ENCODE results near the gene CEL. TPM values are rescaled to one million over a fixed set of nuclear protein-coding genes. Genes with fewer than 3 reads are reported as not detected.

Gene CEL
- total and polyA plus RNA-seq, 11 donors: 0.61 to 4.0 (median 2.3) TPM

GRCh38 chr9:133046900-133047295 lies 14.9 kb upstream of the CEL start:
- ATAC-seq: no peak
- Histone ChIP-seq H3K27ac (no peak overlapping the region), H3K36me3 (peaks cover 2 to 100% (median 91%) of the 10 kb centered on the region in 9 donors), H3K4me3 (no peak overlapping the region), H3K4me1 (no peaks in the 10 kb centered on the region), H3K9me3 (no peaks in the 10 kb centered on the region), H3K27me3 (no peaks in the 10 kb centered on the region)
- TF ChIP-seq POLR2A (IDR thresholded peaks at IDR 0.05) (no peak), CTCF (IDR thresholded peaks at IDR 0.05) (no peak)
- 90 to 94% (median 92%) methylated on average over 7 of the region's 7 CpGs for WGBS, 4 donors
- DNase-seq: no peak
- intact Hi-C loops (cut with DNase I): loop anchor here in 4 of 10 donors (5.0 to 10.0 kb wide), 4 partner anchors 50 to 100 kb away; no protein-coding TSS in a partner anchor

- Histone ChIP-seq H3K4me1 (peaks cover 0 to 3% (median 0%) of the 10 kb centered on the region in 12 donors), H3K27me3 (no peaks in the 10 kb centered on the region), H3K36me3 (peaks cover 2 to 98% (median 90%) of the 10 kb centered on the region in 9 donors), H3K27ac (no peak overlapping the region), H3K9me3 (no peaks in the 10 kb centered on the region), H3K4me3 (no peak overlapping the region)
- intact Hi-C loops (cut with DNase I): loop anchor here in 5 of 10 donors (2.0 to 10.0 kb wide), 5 partner anchors 49 to 99 kb away; no protein-coding TSS in a partner anchor
- ATAC-seq: peak in 3 of 4 donors; percentile 25 to 54 (median 48)
- WGBS, 4 donors: 37 to 63% (median 52%) methylated on average over 5 of the region's 5 CpGs
- TF ChIP-seq CTCF (IDR thresholded peaks at IDR 0.05): peak in 10 of 12 donors; percentile 22 to 49 (median 36)
- no peak for TF ChIP-seq POLR2A (IDR thresholded peaks at IDR 0.05)
- no peak for DNase-seq
Observed at GRCh38 chr9:133048595-133048994, 13.2 kb upstream of the CEL start.

- DNase-seq (no peak), ATAC-seq (peak in 2 of 4 donors; percentile 8 to 14)
- H3K9me3 ChIP-seq: no peaks in the 10 kb centered on the region
- H3K36me3 ChIP-seq: peaks cover 0 to 98% (median 89%) of the 10 kb centered on the region in 9 donors
- no peaks in the 10 kb centered on the region for H3K27me3 ChIP-seq
- intact Hi-C loops (cut with DNase I): loop anchor here in 5 of 10 donors (2.0 to 10.0 kb wide), 5 partner anchors 48 to 98 kb away; no protein-coding TSS in a partner anchor
- WGBS, 4 donors: 92 to 93% (median 93%) methylated on average over 13 of the region's 13 CpGs
- H3K4me1 ChIP-seq: peaks cover 0 to 8% (median 0%) of the 10 kb centered on the region in 12 donors
- no peak overlapping the region for H3K4me3 ChIP-seq
- no peak overlapping the region for H3K27ac ChIP-seq
- TF ChIP-seq POLR2A (IDR thresholded peaks at IDR 0.05) (no peak), CTCF (IDR thresholded peaks at IDR 0.05) (no peak)
Observed at GRCh38 chr9:133049043-133049442, 12.7 kb upstream of the CEL start.

GRCh38 chr9:133050142-133050541 lies 11.6 kb upstream of the CEL start:
- H3K9me3 ChIP-seq: no peaks in the 10 kb centered on the region
- TF ChIP-seq POLR2A (IDR thresholded peaks at IDR 0.05): no peak
- no peak for TF ChIP-seq CTCF (IDR thresholded peaks at IDR 0.05)
- no peaks in the 10 kb centered on the region for H3K27me3 ChIP-seq
- H3K4me3 ChIP-seq: no peak overlapping the region
- ATAC-seq (no peak), DNase-seq (no peak)
- H3K27ac ChIP-seq: no peak overlapping the region
- intact Hi-C loops (cut with DNase I): loop anchor here in 3 of 10 donors (5.0 kb wide), 2 partner anchors 92 to 97 kb away; no protein-coding TSS in a partner anchor
- H3K36me3 ChIP-seq: peaks cover 0 to 97% (median 87%) of the 10 kb centered on the region in 9 donors
- 85 to 97% (median 92%) methylated on average over 6 of the region's 6 CpGs for WGBS, 4 donors
- peaks cover 0 to 17% (median 6%) of the 10 kb centered on the region in 12 donors for H3K4me1 ChIP-seq
